GM10248 (cell line): ENCODE data around the gene PJA2.
A peak's percentile ranks its signal among the peaks of the same experiment; 100 is the strongest.

ENCODE experiments used
- CTCF ChIA-PET: fragments of 300-600 bp; sonication (Branson Sonifier 250); formaldehyde crosslinking; extraction: SDS; loops from one replicate; lab custom pipeline; 2021; ENCODE audit warnings: antibody characterized with exemption; lab: Yijun Ruan, JAX
- POLR2A ChIA-PET: fragments of 350-650 bp; sonication (Branson Sonifier 250); formaldehyde crosslinking; extraction: SDS; loops from one replicate; lab custom pipeline; 2020; ENCODE audit warnings: antibody characterized with exemption; lab: Yijun Ruan, JAX
- DNase-seq: peaks from one replicate; pipeline ENCODE4 v3.0.0; 2012; ENCODE audit errors: extremely low spot score
- TF ChIP-seq, protein P1 (sequence below): IDR thresholded peaks from 2 replicates; pipeline ENCODE4 v1.5.1; 2012; ENCODE audit warnings: mild to moderate bottlenecking, low read depth; ENCODE audit errors: extremely low read depth, missing control alignments, control extremely low read depth

PJA2 gene

GRCh38 chr5:109410389-109411148 is 795 bp upstream of the PJA2 start:
- POLR2A ChIA-PET: interaction anchor here (0.8 kb wide), 1 partner anchor 25 kb away, joined by 6 read pairs; no protein-coding TSS in a partner anchor
- CTCF ChIA-PET: interaction anchor here (1.0 to 2.2 kb wide), 3 partner anchors 11 to 769 kb away, joined by 3 to 6 read pairs (median 4); no protein-coding TSS in a partner anchor
- TF ChIP-seq, protein P1, sequence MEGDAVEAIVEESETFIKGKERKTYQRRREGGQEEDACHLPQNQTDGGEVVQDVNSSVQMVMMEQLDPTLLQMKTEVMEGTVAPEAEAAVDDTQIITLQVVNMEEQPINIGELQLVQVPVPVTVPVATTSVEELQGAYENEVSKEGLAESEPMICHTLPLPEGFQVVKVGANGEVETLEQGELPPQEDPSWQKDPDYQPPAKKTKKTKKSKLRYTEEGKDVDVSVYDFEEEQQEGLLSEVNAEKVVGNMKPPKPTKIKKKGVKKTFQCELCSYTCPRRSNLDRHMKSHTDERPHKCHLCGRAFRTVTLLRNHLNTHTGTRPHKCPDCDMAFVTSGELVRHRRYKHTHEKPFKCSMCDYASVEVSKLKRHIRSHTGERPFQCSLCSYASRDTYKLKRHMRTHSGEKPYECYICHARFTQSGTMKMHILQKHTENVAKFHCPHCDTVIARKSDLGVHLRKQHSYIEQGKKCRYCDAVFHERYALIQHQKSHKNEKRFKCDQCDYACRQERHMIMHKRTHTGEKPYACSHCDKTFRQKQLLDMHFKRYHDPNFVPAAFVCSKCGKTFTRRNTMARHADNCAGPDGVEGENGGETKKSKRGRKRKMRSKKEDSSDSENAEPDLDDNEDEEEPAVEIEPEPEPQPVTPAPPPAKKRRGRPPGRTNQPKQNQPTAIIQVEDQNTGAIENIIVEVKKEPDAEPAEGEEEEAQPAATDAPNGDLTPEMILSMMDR: no peak
- peak; percentile 26 for DNase-seq

GRCh38 chr5:109408991-109409843 is 557 bp downstream of the PJA2 start:
- POLR2A ChIA-PET: interaction anchor here (0.7 kb wide), 1 partner anchor 1196 kb away, joined by 3 read pairs; no protein-coding TSS in a partner anchor
- TF ChIP-seq, protein P1: no peak
- CTCF ChIA-PET: interaction anchor here (1.0 to 2.2 kb wide), 3 partner anchors 9 to 767 kb away, joined by 3 to 6 read pairs (median 4); no protein-coding TSS in a partner anchor
- peak; percentile 70 for DNase-seq

DNA sequence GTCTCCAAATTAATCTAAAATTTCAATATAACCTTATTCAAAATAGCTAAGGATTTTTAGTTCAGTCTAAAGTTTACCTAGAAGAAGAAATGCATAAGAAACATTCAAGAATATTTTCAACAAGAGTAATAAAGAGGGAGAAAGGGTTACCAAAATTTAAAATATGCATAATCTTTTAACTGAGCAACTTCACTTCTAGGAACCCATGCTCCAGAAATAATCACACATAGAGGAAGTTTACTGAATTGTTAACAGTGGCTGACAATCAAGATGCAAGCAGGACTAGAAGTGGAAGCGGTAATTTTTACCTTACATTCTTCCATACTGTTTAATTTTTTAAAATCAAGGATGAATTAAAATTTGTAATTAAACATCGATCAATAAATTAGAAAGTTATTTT is 1.9 kb downstream of the PJA2 start:
- no peak for DNase-seq
- TF ChIP-seq, protein P1: no peak
- ChIA-PET POLR2A (no interaction called here), CTCF (no interaction called here)

GRCh38 chr5:109406719-109407118 is 3.1 kb downstream of the PJA2 start:
- ChIA-PET POLR2A (no interaction called here), CTCF (no interaction called here)
- TF ChIP-seq, protein P1: no peak
- no peak for DNase-seq

GRCh38 chr5:109404428-109404960 is 5.3 kb downstream of the PJA2 start:
- ChIA-PET CTCF (no interaction called here), POLR2A (no interaction called here)
- no peak for DNase-seq
- TF ChIP-seq, protein P1: no peak

DNA sequence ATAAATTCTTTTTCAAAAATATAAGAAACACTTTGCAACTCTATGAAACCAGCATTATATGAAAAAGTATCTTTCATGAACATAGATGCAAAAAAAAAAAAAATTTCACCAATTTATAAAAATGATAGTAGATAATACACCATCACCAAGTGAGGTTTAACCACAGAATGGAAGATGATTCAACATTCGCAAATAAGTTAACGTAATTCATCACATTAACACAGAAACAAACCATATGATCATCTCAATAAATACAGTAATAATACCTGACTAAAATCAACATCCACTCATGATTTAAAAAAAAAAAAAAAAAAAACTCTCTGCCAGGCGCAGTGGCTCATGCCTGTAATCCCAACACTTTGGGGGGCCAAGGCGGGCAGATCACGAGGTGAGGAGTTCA is 6.3 kb downstream of the PJA2 start:
- ChIA-PET POLR2A (no interaction called here), CTCF (no interaction called here)
- no peak for DNase-seq
- TF ChIP-seq, protein P1: no peak
